AG10803 (cell line): Measurements from ENCODE around the gene CEP295NL.
"Not testable (repeated sequence)": the region's sequence is repeated elsewhere in the genome, so short reads cannot be mapped to it uniquely, and the experiment has no call there.

Experiments
- DNase-seq: peaks from one replicate; pipeline ENCODE4 v3.0.0; 2010; ENCODE audit warnings: low read depth
- H3K4me3 ChIP-seq: 2 replicates; pipeline ENCODE4 v1.5.1; 2011; ENCODE audit warnings: mild to moderate bottlenecking, low read length, control low read depth
- TF ChIP-seq, protein P1 (sequence below): conservative IDR thresholded peaks from 2 replicates; pipeline ENCODE4 v1.5.1; 2011; ENCODE audit warnings: mild to moderate bottlenecking, low read length, control low read depth, inconsistent platforms

The CEP295NL gene

DNA sequence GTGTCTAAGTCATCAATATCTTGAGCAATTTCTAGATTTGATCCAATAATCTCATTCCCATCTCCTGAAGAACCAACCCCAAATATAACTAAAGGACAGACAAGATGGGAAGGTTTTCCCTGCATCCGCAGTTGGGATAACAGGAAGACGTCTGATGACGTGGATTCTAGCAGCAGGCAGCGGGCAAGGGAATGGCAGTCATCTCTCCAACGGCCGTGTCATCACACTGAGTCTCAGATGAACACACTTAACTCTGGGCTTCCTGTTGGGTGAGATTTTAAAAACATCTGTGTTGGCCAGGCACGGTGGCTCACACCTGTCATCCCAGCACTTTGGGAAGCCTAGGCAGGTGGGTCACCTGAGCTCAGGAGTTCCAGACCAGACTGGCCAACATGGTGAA lies 43.1 kb upstream of the CEP295NL start:
- H3K4me3 ChIP-seq, result no peak overlapping the region
- TF ChIP-seq, protein P1, sequence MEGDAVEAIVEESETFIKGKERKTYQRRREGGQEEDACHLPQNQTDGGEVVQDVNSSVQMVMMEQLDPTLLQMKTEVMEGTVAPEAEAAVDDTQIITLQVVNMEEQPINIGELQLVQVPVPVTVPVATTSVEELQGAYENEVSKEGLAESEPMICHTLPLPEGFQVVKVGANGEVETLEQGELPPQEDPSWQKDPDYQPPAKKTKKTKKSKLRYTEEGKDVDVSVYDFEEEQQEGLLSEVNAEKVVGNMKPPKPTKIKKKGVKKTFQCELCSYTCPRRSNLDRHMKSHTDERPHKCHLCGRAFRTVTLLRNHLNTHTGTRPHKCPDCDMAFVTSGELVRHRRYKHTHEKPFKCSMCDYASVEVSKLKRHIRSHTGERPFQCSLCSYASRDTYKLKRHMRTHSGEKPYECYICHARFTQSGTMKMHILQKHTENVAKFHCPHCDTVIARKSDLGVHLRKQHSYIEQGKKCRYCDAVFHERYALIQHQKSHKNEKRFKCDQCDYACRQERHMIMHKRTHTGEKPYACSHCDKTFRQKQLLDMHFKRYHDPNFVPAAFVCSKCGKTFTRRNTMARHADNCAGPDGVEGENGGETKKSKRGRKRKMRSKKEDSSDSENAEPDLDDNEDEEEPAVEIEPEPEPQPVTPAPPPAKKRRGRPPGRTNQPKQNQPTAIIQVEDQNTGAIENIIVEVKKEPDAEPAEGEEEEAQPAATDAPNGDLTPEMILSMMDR, result no peak
- DNase-seq, result no peak

DNA sequence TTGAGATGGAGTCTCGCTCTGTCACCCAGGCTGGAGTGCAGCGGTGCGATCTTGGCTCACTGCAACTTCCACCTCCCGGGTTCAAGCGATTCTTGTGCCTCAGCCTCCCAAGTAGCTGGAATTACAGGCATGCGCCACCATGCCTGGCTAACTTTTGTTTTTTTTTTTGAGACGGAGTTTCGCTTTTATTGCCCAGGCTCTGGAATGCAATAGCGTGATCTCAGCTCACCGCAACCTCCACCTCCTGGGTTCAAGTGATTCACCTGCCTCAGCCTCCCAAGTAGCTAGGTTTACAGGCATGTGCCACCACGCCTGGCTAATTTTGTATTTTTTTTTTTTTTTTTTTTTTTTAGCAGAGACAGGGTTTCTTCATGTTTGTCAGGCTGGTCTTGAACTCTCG lies 42.5 kb upstream of the CEP295NL start:
- not testable (repeated sequence) for H3K4me3 ChIP-seq, DNase-seq

DNA sequence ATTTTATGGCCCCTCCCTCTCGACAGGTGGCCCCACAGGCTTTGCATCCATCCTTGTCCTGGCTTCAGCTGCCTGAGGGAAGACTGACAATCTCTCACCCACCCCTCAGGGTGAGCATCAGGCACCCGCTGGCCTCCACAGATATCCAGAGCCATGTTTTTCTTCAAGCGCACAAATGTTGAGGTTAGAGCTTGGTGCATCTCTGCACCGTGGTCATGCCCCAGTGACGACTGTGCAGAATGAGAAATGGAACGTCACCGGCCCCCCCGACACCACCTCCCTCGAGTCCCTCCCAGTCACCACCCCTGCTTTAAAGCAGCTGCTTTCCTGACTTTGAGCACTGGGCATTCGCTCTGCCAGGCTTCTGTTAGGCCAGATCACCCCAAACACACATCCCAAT lies 42.0 kb upstream of the CEP295NL start:
- TF ChIP-seq, protein P1, result no peak
- H3K4me3 ChIP-seq, result no peak overlapping the region
- no peak for DNase-seq

DNA sequence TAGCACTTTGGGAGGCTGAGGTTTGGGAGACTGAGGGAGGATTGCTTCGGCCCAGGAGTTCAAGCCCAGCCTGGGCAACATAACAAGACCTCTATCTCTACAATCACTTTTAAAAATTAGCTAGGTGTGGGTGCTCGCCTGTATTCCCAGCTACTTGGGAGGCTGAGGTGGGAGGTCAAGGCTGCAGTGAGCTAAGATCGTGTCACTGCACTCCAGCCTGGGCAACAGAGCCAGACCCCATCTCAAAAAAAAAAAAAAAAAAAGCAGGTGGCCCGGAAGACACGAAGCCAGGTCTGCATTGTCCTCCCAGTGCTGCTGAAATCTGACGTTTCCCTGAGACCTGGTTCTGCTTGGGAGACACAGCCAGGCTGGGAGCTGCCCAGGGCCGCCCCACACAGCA lies 41.0 kb upstream of the CEP295NL start:
- DNase-seq, result no peak
- H3K4me3 ChIP-seq, result no peak overlapping the region
- TF ChIP-seq, protein P1, result no peak

DNA sequence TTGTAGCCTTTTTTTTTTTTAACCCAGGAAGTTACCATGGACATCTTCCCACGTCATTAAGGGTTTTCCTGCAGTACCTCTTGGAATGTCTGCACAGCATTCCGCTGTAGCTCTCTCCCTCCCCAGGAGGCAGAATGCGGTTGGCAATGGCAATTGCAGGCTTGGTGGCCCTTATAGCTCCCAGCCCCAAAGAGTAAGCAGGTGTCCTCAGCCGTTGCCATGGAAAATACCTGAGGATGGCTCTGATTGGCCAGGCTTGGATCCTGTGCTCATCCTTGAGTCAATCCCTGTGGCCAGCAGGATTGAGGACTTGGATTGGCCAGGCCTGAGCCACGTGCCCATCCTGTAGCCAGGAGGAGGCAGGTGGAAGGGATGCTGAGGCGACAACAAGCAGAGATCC lies 37.7 kb upstream of the CEP295NL start:
- H3K4me3 ChIP-seq, result no peak overlapping the region
- TF ChIP-seq, protein P1, result no peak
- no peak for DNase-seq

DNA sequence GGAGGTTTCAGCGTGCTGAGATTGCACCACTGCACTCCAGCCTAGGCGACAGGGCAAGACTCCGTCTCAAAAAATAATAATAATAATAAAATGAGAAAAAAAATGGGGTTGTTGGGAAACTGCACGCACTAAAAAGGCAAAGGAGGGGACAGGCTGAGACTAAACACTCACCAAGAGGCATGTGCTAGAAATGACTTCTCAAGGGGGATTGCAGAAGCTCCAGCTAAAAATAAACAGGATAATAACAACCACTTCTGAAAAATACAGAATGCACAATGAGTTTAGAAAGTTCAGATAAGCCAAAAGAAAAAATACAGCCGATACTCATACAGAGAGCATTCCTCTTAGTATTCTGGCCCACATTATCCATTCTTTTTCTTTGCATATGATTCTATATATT lies 37.3 kb upstream of the CEP295NL start:
- no peak for DNase-seq
- TF ChIP-seq, protein P1, result no peak

DNA sequence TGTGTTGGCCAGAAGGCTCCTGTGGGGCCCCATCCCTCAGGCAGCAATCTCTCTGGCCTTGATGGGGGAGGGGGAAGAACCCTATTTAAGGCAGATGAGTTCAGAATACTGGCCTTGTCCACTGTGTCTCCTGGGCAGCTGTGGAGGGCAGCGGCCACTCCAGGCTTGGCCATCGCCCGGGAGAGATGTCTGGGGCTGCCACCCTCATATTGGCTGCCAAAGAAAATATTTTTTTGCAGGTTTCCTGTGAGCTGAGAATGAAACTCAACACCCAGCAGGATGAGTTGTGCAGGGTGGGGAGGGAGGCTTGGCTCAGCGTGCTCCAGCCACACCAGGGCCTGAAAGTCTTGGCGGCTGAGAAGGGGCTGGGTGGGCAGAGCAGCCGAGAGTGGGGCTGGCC lies 36.6 kb upstream of the CEP295NL start:
- H3K4me3 ChIP-seq, result no peak overlapping the region
- TF ChIP-seq, protein P1, result no peak
- DNase-seq, result no peak

More for the DNA sequence above, 37.3 kb upstream of the CEP295NL start:
- H3K4me3 ChIP-seq, result no peak overlapping the region

DNA sequence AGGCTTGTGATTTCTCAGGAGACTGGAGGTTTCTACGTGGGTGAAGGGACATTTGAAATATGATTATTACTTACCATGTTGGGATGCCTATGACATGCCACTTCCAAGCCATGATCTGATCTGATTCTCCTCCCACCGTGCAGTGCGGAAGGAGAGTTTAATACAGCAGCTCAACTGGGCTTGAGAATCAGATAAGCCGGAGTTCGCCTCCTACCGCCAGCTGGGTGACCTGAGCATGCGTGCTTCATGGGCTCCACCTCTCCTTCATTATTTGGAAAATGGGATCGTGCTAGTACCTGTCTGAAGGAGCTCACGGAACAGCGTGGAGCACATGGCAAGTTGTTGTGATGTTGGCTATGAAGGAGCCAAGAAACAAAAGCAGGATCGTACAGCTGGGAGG lies 34.6 kb upstream of the CEP295NL start:
- H3K4me3 ChIP-seq, result no peak overlapping the region
- DNase-seq, result no peak
- TF ChIP-seq, protein P1, result no peak
